Measurements from ENCODE around the gene CELF5.
"Not testable (repeated sequence)": the region's sequence is repeated elsewhere in the genome, so short reads cannot be mapped to it uniquely, and the experiment has no call there.

Gene CELF5

DNA sequence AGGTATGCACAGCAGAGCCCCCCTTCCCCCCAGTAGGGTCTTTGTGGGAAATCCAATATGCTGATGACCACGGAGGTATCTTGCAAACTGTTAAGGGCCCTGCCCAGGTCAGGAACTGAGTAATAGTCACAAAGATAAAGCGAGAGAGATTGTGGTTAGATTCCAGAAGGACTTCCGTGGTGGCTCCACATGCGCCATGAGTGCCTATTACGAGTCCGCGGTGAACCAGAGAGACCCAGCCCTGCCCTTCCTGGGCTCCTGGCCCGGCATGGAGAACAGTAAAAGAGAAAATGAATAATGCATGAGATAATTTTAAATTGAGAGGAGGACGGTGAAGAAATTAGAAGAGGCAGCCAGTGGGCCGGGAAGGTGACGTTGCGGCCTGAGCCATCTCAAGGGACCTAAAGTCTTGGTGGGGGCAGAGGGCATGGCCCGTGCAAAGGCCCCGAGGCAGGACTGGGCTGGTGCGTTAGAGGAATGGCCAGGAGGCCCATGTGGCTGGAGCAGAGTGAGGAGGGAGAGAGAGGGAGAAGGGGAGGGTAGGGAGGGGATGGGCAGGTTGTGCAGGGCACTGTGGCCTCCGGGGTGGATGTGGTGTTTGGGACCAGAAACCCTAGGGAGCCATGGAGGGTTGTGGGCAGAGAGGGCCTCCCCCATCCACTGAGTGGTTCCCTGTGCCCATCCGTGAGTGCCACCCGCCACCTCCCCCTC is 95.3 kb downstream of the CELF5 start:
- no peak for DNase-seq

DNA sequence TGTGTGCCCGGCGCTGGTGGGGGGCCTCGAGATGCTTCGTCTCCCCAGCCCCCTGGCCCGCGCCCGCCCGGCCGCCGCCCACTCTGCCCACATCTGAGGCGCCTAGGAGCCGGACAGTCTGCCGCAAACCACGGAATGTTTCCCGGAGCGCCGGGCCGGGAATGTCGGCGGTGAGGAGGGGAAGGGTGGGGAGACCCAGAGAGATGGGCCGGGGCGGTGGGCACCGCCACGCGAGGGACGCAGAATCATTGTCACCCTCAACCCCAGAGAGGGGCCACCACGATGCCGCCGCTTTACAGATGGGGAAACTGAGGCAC is 95.9 kb downstream of the CELF5 start:
- no peak for DNase-seq

DNA sequence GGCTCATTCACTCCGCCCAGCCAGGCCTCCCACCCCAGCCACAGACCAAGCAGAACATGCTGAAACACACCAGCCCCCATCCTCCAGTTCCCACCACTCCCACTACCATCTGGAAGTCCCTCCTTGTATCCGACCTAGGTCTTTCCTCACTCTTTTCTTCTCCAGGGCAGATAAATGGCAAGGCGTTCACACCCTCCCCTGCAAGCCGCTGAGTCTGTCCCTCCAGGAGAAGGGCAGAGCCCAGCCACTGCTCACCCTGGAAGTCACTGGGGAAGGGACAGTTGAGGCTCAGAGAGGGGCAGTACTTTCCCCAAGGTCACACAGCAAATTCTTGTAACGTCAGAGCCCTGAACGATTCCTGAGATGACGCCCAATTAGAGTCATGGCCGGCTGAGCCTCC is 96.4 kb downstream of the CELF5 start:
- no peak for DNase-seq

DNA sequence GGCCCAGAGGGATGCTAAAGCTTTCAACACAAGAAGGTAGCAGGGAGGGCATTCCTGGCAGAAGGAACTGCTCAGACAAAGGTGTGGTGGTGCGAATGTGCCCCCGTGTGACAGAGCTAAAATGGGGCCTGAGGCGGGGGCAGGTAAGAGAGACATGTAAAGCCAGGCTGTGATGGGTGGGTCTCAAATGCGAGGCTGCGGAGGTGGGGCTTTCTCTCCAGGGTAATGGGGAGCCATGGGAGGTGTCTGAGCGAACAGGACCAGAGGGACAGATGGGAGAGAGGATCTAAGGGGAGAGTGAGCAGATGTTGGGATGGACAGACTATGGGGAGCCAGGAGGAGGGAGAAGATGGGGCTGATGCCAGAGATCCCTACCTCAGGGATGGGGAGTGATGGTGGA is 97.2 kb downstream of the CELF5 start:
- no peak for DNase-seq

DNA sequence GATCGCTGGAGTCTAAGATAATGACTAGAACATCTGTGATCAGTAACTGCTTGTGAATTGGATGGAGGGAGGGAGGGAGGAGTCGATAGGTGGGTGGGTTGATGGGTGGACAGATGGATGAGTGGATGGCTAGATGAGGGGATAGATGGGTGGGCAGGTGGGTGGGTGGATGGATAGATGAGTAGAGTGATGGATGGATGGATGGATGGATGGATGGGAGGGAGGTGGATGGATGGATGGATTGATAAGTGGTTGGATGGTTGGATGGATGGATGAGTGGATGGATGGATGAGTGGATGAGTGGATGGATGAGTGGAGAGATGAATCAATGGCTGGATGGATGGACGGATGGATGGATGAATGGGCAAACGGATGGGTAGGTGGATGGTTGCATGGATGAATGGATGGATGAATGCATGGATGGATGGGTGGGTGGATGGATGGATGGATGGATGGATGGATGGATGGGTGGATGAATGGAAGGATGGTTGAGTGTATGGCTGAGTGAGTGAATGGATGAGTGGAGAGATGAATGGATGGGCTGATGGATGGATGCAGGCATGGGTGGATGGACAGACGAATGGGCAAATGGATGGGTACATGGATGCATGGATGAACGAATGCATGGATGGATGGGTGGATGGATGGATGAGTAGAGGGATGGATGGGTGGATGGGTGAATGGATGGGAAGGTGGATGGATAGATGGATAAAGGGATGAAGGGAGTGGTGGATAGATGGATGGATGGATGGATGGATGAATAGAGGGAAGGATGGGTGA is 97.9 kb downstream of the CELF5 start:
- no peak for DNase-seq

DNA sequence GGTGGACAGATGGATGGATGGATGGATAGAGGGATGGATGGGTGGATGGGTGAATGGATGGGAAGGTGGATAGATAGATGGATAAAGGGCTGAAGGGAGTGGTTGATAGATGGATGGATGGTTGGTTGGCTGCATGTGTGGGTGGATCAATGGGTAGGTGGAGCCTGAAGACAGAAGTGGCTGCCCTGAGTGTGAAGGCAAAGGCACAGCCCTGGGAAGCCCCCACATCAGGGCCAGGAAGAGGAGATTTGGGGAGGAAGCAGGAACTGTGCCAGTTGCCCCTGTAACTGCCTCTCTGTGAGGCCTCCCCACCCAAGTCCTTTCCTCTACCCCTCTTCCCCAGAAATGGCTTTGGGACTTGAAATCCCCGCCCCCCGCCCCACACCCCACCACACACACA is 98.6 kb downstream of the CELF5 start:
- no peak for DNase-seq

DNA sequence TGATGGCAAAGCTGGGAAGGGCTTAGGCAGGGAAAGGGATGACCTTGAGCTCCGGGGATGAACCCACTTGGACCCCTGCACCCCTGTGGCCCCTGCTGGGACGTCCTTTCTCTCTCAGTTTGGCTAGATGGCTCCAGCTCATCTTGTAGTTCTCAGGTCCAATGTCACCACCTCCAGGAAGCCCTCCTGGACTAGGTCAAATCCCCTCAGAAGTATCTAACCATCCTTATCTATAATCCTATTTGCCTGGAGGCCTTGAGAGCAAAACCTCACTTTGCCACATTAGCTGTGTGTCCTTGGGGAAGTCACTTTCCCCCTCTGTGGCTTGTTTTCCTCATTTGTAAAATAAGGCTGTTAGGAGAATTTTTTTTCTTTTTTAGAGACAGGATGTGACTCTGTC is 99.2 kb downstream of the CELF5 start:
- no peak for DNase-seq

DNA sequence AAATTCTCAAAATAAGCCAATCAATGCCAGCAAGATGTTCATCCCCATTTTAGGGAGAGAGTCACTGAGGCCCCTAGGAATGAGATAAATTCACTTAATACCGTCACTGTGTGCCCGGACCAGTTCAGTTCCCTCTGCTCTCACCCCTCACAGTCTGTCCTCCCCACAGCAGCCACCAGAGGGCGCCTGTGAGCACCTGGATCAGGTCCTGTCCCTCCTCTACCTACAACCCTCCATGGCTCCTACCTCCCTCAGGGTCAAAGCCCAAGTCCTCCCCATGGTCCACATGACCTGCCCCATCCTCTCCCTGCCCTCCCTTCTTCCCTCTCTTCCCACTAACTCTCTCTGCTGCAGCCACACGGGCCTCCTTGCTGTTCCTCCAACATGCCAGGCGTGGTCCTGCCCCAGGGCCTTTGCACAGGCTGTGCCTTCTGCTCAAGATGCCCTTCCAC is 100.0 kb downstream of the CELF5 start:
- peak in 5 of 56 donors; percentile 2 to 50 (median 15) for DNase-seq

DNA sequence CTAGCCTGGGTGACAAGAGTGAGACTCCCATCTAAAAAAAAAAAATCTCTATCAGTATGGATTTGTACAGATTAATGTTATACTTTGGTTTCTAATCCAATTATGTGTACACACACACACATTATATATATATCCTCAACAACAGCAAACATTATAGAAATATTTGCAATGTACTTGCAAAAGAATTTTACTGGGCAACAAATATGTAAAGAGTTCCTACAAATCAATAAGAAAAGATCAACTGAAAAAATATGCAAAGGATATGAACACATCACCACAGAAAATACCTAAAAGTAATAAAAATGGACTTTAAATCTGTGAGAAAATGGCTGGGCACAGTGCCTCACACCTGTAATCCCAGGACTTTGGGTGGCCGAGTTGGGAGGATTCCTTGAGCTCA is 101.0 kb downstream of the CELF5 start:
- DNase-seq: no peak

DNA sequence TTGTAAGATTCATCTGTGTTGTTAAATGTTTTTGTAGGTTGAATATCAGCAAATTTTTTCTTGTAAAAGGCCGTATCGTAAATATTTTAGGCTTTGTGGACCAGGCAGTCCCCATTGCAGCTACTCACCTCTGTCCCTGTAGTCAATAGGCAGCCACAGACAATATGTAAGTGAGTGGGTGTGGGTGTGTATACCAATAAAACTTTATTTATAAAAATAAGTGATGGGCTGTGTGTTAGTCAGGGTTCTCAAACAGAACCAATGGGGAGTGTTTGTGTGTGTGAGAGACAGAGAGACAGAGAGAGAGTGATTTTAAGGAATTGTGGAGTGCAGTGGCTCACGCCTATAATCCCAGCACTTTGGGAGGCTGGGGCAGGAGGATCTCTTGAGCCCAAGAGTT is 104.3 kb downstream of the CELF5 start:
- no peak for DNase-seq

DNA sequence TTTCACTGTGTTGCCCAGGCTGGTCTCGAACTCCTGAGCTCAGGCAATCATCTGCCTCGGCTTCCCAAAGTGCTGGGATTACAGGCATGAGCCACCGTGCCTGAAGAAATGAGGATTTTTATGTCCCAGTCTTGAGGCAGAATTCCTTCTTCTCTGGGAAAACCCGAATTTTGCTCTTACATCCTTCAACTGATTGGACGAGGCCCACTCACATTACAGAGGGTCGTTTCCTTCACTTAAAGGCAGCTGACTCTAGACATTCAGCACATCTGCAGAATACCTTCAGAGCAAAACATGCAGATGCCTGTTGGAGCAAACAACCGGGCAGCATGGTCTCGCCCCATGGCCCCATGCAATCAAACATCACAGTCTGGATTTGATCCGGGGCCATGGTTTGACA is 105.6 kb downstream of the CELF5 start:
- no peak for DNase-seq

DNA sequence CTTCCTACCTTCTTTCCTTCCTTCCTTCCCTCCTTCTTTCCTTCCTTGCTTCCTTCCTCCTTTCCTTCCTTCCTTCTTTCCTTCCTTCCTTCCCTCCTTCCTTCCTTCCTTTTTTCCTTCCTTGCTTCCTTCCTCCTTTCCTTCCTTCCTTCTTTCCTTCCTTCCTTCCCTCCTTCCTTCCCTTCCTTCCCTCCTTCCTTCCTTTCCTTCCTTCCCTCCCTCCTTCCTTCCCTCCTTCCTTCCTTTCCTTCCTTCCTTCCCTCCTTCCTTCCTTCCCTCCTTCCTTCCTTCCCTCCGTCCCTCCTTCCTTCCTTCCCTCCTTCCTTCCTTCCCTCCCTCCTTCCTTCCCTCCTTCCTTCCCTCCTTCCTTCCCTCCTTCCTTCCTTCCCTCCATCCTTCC is 107.8 kb downstream of the CELF5 start:
- DNase-seq: not testable (repeated sequence)

DNA sequence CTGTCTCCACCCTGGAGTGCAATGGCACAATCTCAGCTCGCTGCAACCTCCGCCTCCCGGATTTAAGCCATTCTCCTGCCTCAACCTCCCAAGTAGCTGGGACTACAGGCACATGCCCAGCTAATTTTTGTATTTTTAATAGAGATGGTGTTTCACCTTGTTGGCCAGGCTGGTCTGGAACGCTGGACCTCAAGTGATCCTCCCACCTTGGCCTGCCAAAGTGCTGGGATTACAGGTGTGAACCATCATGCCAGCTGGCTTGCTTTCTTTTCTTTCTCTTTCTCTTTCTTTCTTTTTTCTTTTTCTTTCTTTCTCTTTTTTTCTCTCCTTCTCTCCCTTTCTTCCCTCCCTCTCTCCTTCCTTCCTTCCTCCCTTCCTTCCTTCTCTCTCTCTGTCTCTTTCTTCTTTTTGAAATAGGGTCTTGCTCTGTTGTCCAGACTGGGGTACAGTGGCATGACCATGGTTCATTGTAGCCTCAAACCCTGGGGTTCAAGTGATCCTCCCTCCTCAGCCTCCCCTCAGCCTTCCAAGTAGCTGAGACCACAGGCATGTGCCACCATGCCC is 108.6 kb downstream of the CELF5 start:
- DNase-seq: no peak

DNA sequence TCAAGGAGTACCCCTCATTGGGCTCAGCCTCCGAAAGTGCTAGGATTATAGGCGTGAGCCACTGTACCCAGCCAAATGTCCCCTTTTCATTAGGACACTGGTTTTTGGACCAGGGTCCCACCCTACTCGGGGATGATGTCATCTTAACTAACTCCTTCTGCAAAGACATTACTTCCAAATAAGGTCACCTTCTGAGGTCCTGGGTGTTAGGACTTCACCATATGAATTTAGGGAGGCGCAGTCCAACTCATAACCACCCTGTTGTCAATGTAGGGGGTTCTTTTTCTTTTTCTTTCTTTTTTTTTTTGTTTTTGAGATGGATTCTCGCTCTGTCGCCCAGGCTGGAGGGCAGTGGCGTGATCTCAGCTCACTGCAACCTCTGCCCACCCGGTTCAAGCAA is 109.2 kb downstream of the CELF5 start:
- no peak for DNase-seq

DNA sequence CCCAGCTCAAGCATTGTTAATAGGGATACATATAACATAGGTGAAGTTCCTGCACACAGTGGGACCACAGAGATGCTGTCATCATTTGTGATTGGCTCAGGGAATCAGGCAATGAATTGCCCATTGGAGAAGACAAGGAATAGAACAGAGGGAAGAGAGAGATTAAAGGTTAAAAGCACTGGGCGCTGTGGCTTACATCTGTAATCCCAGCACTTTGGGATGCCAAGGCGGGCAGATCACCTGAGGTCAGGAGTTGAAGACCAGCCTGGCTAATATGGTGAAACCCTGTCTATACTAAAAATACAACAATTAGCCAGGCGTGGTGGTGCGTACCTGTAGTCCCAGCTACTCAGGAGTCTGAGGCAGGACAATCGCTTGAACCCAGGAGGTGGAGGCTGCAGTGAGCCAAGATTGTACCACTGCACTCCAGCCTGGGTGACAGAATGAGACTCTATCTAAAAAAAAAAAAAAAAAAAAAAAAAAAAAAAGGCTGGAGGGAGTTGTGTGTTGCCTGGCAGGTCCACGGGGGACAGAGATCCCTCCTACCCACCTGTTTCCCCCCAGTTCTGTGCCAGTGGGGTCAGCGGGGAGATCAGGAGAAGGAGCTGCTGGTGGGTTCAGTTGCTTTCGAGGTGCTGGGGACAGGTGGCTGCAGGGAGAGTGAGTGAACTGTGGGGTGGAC is 110.4 kb downstream of the CELF5 start:
- DNase-seq: not testable (repeated sequence)

DNA sequence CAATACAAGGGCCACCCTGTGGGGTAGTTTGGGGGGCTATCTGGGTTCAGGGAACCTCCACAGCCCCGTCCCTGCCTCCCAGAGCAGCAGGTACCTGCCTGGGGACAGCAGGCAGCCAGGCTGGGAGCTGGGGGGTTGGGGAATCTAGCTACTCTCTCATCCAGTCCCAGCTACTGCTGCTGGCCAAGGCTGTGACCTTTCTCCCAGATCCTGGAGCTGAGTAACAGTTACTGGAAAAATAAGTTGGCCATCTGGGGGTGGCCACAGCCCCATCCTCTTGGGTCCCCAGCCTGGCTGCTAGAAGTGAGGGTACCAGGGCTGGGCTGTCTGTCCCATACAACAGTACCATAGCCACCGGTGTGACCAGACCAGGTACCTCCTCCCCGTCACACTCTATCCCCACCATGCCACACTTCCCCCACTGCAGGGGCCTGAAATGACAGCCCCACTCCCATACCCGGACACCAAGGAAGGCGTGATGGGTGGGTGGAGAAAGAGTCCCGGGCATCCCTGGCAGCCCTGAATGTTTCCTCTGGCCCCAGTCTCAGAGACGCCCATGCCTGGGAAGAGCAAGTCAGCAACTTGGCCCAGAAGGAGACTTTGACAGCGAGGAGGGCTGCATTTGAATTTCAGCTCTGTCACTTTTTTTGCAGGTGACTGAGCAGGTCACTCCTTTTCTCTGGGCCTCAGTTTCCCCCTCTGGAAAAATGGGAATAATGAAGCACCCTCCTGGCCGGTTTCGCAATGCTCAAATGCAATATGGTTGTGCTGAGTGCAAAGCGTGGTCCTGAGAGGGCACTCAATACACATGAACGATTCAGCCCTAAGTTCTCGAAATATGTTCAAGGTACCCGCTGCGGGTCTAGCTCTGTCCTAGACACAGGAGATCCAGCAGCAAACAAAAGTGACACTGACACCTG is 111.2 kb downstream of the CELF5 start:
- DNase-seq: peak in 6 of 56 donors; percentile 5 to 29 (median 15)

DNA sequence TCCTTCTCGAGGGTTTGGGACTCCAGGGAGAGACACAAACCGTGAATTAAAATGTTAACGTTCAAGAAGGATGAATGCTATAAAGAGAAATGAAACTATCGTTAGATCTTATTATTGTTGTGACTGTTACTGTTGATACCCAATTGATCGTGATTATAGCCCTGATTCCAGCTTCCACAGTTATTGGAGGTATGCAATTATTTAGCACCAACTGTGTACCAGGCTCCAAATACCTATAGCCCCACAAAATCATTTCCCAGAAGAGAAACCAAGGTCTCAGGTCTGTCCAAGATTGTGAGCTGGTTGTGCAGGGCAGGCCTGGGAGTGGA is 111.9 kb downstream of the CELF5 start:
- no peak for DNase-seq

DNA sequence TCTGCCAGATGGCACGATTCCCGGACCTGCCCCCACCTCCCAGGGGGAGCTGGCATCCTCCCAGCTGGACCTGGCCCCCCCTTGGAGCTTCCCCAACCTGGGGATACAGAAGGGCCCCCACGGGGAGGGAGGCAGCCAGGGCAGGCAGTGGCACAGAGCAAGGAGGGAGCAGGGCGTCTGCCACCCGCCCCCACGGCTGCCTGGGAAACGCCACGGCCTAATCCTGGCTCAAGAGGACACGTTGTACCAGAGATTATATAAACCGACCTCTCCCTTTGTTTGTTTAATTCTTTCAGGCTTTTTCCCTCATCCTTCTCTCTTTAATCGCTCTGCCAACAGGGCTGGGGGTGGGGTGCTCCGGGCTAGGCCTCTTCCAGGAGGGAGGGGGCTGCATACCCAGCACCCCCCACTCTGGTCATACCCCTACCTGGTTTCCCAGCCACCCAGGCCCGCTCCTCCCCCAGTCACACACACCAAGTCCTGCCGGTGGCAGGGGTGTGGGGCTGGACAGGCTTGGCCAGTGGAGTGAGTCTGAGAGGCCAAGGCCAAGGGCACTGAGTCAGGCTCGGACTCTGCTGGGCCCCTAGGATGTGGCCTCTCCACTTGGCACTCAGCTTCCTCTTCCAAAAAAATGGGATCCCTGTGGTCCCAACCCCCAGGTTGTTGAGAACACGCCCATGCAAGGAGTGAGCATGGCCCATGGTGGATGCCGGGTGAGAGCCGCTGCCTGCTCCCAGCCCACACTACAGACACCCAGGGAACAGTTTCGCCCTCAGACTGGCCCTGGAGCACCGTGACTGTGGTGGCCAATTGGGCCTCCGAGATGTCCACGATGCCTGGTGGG is 112.4 kb downstream of the CELF5 start:
- peak in 54 of 56 donors; percentile 7 to 88 (median 63) for DNase-seq

DNA sequence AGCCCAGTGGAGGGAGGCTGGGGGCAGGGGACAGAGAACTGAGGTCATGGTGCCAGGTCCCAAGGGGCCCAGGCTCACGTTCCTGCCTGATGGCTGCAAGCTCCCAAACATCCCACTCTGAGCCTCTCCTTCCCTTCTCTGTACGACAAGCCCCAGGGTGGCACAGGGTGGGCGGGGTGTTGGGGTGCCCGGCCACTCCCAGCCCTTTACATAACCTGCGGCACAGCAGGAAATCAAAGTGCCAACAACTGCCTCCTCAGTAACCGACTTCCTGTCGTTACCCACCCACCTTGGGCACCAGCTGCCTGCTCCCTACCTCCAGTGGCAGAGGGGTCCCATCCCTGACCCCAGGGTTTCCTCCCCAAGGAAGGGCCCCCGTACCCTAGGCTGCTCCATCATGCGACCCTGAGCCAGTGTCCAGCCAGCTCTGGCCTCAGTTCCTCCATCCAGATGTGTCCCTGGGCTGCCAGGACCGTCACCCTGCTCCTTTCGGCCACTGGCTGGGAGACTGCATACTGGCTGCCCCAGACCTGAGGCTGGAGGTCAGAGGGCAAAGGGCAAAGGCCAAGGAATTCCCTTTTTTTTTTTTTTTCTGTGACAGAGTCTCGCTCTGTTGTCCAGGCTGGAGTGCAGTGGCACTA is 114.2 kb downstream of the CELF5 start:
- DNase-seq: no peak

DNA sequence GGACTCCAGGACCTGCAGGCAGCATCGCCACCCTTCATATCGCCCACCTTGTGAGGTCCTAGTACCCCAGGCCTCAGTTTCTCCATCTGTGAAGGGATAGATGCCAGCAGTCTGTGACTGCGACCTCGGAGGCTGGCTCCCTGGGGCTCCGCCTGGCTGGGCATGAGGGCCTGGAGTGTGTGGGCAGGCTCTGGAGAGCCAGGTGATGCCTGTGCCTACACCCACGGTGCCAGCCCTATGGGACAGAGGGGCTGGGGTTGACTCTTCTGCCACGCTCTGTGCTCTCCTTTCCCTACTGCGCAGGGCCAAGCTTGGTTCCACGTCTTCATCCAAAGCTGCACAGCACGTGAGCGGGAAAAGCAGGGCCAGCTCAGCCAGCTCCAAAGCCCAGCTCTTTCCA is 115.9 kb downstream of the CELF5 start:
- no peak for DNase-seq
